Endothelial cell of umbilical vein (primary cell): ENCODE measurements around the gene FAM114A1. TPM values are rescaled to one million over a fixed set of nuclear protein-coding genes. Genes with fewer than 3 reads are reported as not detected.

Experiments
- BruUV-seq: library from RNA; stranded (reverse); fragments of 400-500 nt; replicated peaks from 2 replicates; lab custom pipeline; 2021; lab: Mats Ljungman, UMichigan
- CTCF ChIA-PET: fragments of 300-600, 350-600 bp; sonication (Branson Sonifier 250); formaldehyde crosslinking; loops from one replicate; lab custom pipeline; 2021; ENCODE audit warnings: antibody characterized with exemption, inconsistent platforms; lab: Charles Lee
- POLR2A ChIA-PET: fragments of 300-600, 350-600 bp; sonication (Branson Sonifier 250); formaldehyde crosslinking; loops from one replicate; lab custom pipeline; 2021; ENCODE audit warnings: antibody characterized with exemption, inconsistent platforms; lab: Charles Lee
- DNase-seq: peaks from one replicate; pipeline ENCODE4 v3.0.0-alpha.2; 2011; ENCODE audit warnings: low read depth, low spot score
- FAIRE-seq: peaks from 2 replicates; lab custom pipeline; 2011; peaks lifted over from hg19 to GRCh38; lab: Jason Lieb, UNC
- H2AFZ ChIP-seq: 2 replicates; pipeline ENCODE4 v1.6.0; 2012; ENCODE audit warnings: low read depth, low read length, control low read depth, inconsistent platforms
- H3K27ac ChIP-seq: 2 replicates; pipeline ENCODE4 v1.5.1; 2011; ENCODE audit warnings: low read depth, mild to moderate bottlenecking, control low read depth, low read length, moderate library complexity; ENCODE audit not compliant: insufficient read depth
- H3K27me3 ChIP-seq, 2 experiments: 2 replicates each; pipeline versions ENCODE4 v1.6.0 to v1.6.1; 2011; ENCODE audit warnings: low read length in 2 of 2, mixed read lengths in 1 of 2; ENCODE audit not compliant: control insufficient read depth in 2 of 2, insufficient read depth in 2 of 2
- H3K36me3 ChIP-seq, 2 experiments: 2 replicates in 1 of 2; 3 replicates in 1 of 2; pipeline ENCODE4 v1.5.1; 2011; ENCODE audit warnings: low read length in 2 of 2, mild to moderate bottlenecking in 1 of 2, moderate library complexity in 1 of 2; ENCODE audit not compliant: control insufficient read depth in 2 of 2, insufficient read depth in 2 of 2; ENCODE audit errors: extremely low read depth in 1 of 2
- H3K4me1 ChIP-seq: 3 replicates; pipeline ENCODE4 v1.5.1; 2011; ENCODE audit warnings: mild to moderate bottlenecking, low read length; ENCODE audit not compliant: control insufficient read depth, insufficient read depth; ENCODE audit errors: extremely low read depth
- H3K4me2 ChIP-seq: 2 replicates; pipeline ENCODE4 v1.6.1; 2011; ENCODE audit warnings: low read length, control low read depth, mixed read lengths; ENCODE audit not compliant: insufficient read depth
- H3K4me3 ChIP-seq, 3 experiments: fragments of 200-600 bp in 1 of 3; sonication (generic), shearing (Covaris generic) in 1 of 3; replicated peaks in 1 of 3; 2 replicates each; pipeline ENCODE4 v1.5.1; 2011 to 2016; ENCODE audit warnings: control low read depth in 3 of 3, low read length in 3 of 3, mild to moderate bottlenecking in 2 of 3, inconsistent platforms in 1 of 3, low read depth in 1 of 3, moderate library complexity in 1 of 3; ENCODE audit not compliant: insufficient read depth in 1 of 3
- H3K79me2 ChIP-seq: 2 replicates; pipeline ENCODE4 v1.6.0; 2012; ENCODE audit warnings: low read length, inconsistent platforms; ENCODE audit not compliant: control insufficient read depth, insufficient read depth
- H3K9ac ChIP-seq: replicated peaks from 2 replicates; pipeline ENCODE3; 2011; ENCODE audit warnings: low read length, control low read depth; ENCODE audit not compliant: insufficient read depth; ENCODE audit errors: extremely low read depth
- H3K9me1 ChIP-seq: replicated peaks from 3 replicates; pipeline ENCODE4 v1.6.0; 2011; ENCODE audit warnings: mild to moderate bottlenecking, low read length; ENCODE audit not compliant: control insufficient read depth, insufficient read depth; ENCODE audit errors: extremely low read depth
- H3K9me3 ChIP-seq: replicated peaks from 2 replicates; pipeline ENCODE4 v1.5.1; 2012; ENCODE audit warnings: low read length, inconsistent platforms; ENCODE audit not compliant: control insufficient read depth, insufficient read depth
- H4K20me1 ChIP-seq: replicated peaks from 2 replicates; pipeline ENCODE3; 2011; ENCODE audit warnings: mild to moderate bottlenecking, low read length; ENCODE audit not compliant: control insufficient read depth, insufficient read depth; ENCODE audit errors: extremely low read depth
- JUN ChIP-seq: IDR thresholded peaks from 2 replicates; pipeline ENCODE4 v1.6.1; 2011; ENCODE audit warnings: borderline replicate concordance, low read depth; ENCODE audit not compliant: insufficient read length, insufficient read depth
- MYC ChIP-seq: IDR thresholded peaks from one replicate; pipeline ENCODE4 v1.6.1; 2011; ENCODE audit warnings: mild to moderate bottlenecking, low read depth, low read length
- POLR2A ChIP-seq: IDR thresholded peaks from 2 replicates; pipeline ENCODE4 v1.6.1; 2012; ENCODE audit warnings: low read depth, mild to moderate bottlenecking, control low read depth, low read length
- POLR2AphosphoS5 ChIP-seq: IDR thresholded peaks from 2 replicates; pipeline ENCODE4 v1.6.1; 2012; ENCODE audit warnings: low read depth, mild to moderate bottlenecking, control low read depth, low read length, moderate library complexity; ENCODE audit not compliant: insufficient read depth
- dilution Hi-C: fragments of 300-500 bp; cut with MboI; formaldehyde crosslinking; loops from one replicate; pipeline ENCODE4 v1.15.0; 2019; ENCODE audit warnings: low sequenced_read_pairs; ENCODE audit not compliant: extremely low pct_ligation_motif_present
- intact Hi-C: fragments of 100-400 bp; cut with micrococcal nuclease; formaldehyde crosslinking; loops from one replicate; pipeline ENCODE4 v1.10.0; 2022
- polyA plus RNA-seq, 4 experiments: library from polyadenylated mRNA; depleted of rRNA in 3 of 4; stranded (reverse) in 3 of 4; unstranded in 1 of 4; fragments of >200 nt; gene quantifications; 2 replicates each; pipeline versions ENCODE4 v1.2.1 to v1.2.3, GENCODE V29; 2011 to 2012; ENCODE audit warnings: missing spikeins in 1 of 4
- total RNA-seq: library from RNA; stranded (reverse); gene quantifications from 2 replicates; pipeline ENCODE4 v1.2.3, GENCODE V29; 2021
- TF ChIP-seq, protein P1 (sequence below), 2 donors: IDR thresholded peaks; 1 replicate in 1 of 2; 2 replicates in 1 of 2; pipeline ENCODE4 v1.5.1; 2011; ENCODE audit warnings: low read length in 2 of 2, mild to moderate bottlenecking in 2 of 2, moderate library complexity in 2 of 2, control low read depth in 1 of 2, inconsistent platforms in 1 of 2, low read depth in 1 of 2; ENCODE audit not compliant: insufficient read depth in 1 of 2; ENCODE audit errors: extremely low read depth in 1 of 2

The FAM114A1 gene
- total and polyA plus RNA-seq, 2 donors (not counting 3 experiments of a cell fraction or from before 2014, with no cell fraction given), result 99.2 to 118 TPM

DNA sequence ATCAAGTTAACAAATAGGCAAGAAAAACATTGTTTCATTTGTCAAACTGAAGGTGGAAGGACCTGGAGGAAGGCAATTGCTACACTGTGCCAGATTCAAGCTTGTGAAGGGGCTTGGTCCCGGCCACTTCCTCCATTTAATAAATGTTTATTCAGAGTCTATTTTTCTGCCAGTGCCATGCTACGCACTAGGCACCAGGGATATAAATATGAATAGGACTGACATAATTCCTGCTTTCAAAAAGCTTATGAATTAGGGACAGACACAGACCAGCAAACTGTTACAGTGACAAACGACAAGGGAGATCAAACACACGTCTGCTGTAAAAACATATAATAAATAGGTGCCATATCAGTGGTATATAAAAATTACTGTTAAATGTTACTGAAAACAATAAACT lies 11.6 kb upstream of the FAM114A1 start:
- BruUV-seq, result no TSS peak
- Histone ChIP-seq H2AFZ (peak overlapping the region; percentile 34), H3K36me3 (no peaks in the 10 kb centered on the region), H3K27ac (no peak overlapping the region), H3K4me3 (peak overlapping the region in 1 of 3 experiments; percentile 34), H3K9ac (no peak overlapping the region), H3K4me2 (peak overlapping the region; percentile 74), H3K4me1 (peaks cover 24% of the 10 kb centered on the region), H4K20me1 (no peaks in the 10 kb centered on the region), H3K9me3 (no peaks in the 10 kb centered on the region), H3K79me2 (no peaks in the 10 kb centered on the region), H3K27me3 (no peaks in the 10 kb centered on the region), H3K9me1 (no peaks in the 10 kb centered on the region)
- ChIA-PET CTCF (interaction anchor here (0.6 to 2.9 kb wide), 19 partner anchors 11 to 787 kb away, joined by 3 to 71 read pairs (median 4); partner anchors contain the start of genes FAM114A1 and TLR10), POLR2A (interaction anchor here (0.6 kb wide), 1 partner anchor 865 kb away, joined by 7 read pairs; no protein-coding TSS in a partner anchor)
- TF ChIP-seq POLR2A, result no peak
- no peak for FAIRE-seq
- dilution Hi-C loops, result no loop called here
- DNase-seq, result no peak
- intact Hi-C loops, result loop anchor here (1.0 to 5.0 kb wide), 5 partner anchors 33 to 794 kb away; partner anchors contain the start of gene TLR1

DNA sequence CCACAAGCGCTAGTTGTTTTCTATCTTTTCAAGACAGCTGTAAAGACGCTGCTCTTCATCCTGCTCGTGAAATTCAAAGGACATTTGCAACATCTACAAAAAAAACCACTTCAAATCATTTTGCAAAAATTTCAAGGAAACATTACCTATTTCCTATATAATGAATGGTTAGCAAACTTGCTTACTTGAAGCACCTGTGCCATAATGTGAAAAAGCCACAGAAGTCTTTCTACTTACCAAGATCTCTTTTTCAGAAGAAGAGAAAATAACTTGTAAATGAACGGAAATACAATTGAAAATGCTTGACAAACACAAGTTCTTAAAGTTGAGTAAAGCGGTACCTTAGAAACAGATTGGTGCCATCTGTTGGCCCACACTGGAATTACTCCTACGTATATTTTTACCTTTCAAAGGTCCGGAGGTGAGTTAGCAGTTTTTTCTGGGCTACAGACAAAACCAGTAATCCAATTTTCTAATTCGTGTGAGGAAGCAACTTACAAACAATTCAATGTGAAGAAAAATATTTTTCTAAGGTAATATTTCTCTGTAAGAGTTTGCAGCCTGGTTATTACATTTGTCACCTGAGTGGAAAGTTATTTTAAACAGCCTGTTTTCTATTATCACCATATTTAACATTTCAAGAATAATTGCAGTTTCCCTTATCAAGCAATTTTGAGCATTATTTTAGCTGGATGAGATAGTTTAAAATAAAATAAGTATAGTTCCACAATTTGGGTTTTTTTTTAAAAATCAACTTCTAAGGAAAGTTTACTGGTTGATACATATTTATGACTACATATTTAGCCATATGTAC lies 10.9 kb upstream of the FAM114A1 start, which contains the start of gene TLR6:
Gene TLR6 (minus strand): TSS at position 294 of the 814 bp plus-strand sequence. CDS start 27,344 bp downstream, outside the sequence.
- TF ChIP-seq, protein P1, sequence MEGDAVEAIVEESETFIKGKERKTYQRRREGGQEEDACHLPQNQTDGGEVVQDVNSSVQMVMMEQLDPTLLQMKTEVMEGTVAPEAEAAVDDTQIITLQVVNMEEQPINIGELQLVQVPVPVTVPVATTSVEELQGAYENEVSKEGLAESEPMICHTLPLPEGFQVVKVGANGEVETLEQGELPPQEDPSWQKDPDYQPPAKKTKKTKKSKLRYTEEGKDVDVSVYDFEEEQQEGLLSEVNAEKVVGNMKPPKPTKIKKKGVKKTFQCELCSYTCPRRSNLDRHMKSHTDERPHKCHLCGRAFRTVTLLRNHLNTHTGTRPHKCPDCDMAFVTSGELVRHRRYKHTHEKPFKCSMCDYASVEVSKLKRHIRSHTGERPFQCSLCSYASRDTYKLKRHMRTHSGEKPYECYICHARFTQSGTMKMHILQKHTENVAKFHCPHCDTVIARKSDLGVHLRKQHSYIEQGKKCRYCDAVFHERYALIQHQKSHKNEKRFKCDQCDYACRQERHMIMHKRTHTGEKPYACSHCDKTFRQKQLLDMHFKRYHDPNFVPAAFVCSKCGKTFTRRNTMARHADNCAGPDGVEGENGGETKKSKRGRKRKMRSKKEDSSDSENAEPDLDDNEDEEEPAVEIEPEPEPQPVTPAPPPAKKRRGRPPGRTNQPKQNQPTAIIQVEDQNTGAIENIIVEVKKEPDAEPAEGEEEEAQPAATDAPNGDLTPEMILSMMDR (IDR thresholded peaks at IDR 0.05; ENCODE audit: extremely low read depth in 1 of 2, insufficient read depth in 1 of 2, low read depth in 1 of 2, low read length in 2 of 2), result peak; percentile 51 to 60
- TF ChIP-seq POLR2AphosphoS5 (no peak), MYC (no peak), JUN (no peak)
- peak within 1 kb of the TSS; percentile 83 for H2AFZ ChIP-seq
- H3K27ac ChIP-seq, result peak within 1 kb of the TSS; percentile 72
- peak within 1 kb of the TSS; percentile 74 for H3K4me2 ChIP-seq
- no peaks in the 10 kb centered on the region for H3K79me2 ChIP-seq
- peak within 1 kb of the TSS in 1 of 3 experiments; percentile 34 for H3K4me3 ChIP-seq
- BruUV-seq, result no TSS peak
- no peaks in the 10 kb centered on the region for H3K9me1 ChIP-seq
- no peaks in the 10 kb centered on the region for H3K9me3 ChIP-seq
- intact Hi-C loops (loop anchor here (1.0 to 5.0 kb wide), 5 partner anchors 33 to 794 kb away; partner anchors contain the start of gene TLR1), dilution Hi-C loops (no loop called here)
- H3K4me1 ChIP-seq, result peaks cover 24% of the 10 kb centered on the region
- CTCF ChIA-PET, result interaction anchor here (0.6 to 2.9 kb wide), 10 partner anchors 10 to 788 kb away, joined by 3 to 71 read pairs (median 5); partner anchors contain the start of genes FAM114A1 and TLR10
- peaks cover 0 to 2% of the 10 kb centered on the region in 2 experiments for H3K27me3 ChIP-seq
- POLR2A ChIA-PET, result no interaction called here
- no peaks in the 10 kb centered on the region for H4K20me1 ChIP-seq
- no peaks in the 10 kb centered on the region for H3K36me3 ChIP-seq
- FAIRE-seq (peak; percentile 54), DNase-seq (peak; percentile 73)
- H3K9ac ChIP-seq, result peak within 1 kb of the TSS; percentile 57
